SU-DHL-6 (cell line): ENCODE results near the gene KRT20.

Experiments used
- H2AFZ ChIP-seq: fragments of 200-600 bp; sonication (generic); 2 replicates; pipeline ENCODE4 v1.6.1; 2014; ENCODE audit warnings: low read depth, mild to moderate bottlenecking, moderate library complexity, mixed read lengths, antibody characterized with exemption, low read length; ENCODE audit not compliant: severe bottlenecking
- H3F3A ChIP-seq: fragments of 200-600 bp; shearing (Covaris generic); 2 replicates; pipeline ENCODE4 v1.6.0; 2016; ENCODE audit warnings: antibody characterized with exemption, mild to moderate bottlenecking; ENCODE audit not compliant: insufficient read depth
- H3K27ac ChIP-seq: fragments of 200-600 bp; sonication (generic); 2 replicates; pipeline ENCODE4 v1.5.1; 2016; ENCODE audit warnings: low read depth, mild to moderate bottlenecking, low read length, moderate library complexity, mixed read lengths
- H3K27me3 ChIP-seq: fragments of 200-600 bp; sonication (generic), shearing (Covaris generic); 2 replicates; pipeline ENCODE4 v1.6.0; 2014; ENCODE audit warnings: mild to moderate bottlenecking, low read length
- H3K36me3 ChIP-seq: fragments of 200-600 bp; sonication (generic); 2 replicates; pipeline ENCODE4 v1.6.1; 2014; ENCODE audit warnings: mild to moderate bottlenecking, low read length, mixed read lengths
- H3K4me2 ChIP-seq: fragments of 300-600, 200-600 bp; shearing (Covaris generic), sonication (generic); 2 replicates; pipeline ENCODE4 v1.6.0; 2014; ENCODE audit warnings: low read length, low read depth, mild to moderate bottlenecking; ENCODE audit not compliant: poor library complexity, severe bottlenecking
- H3K4me3 ChIP-seq: fragments of 200-600 bp; sonication (generic); 2 replicates; pipeline ENCODE4 v1.5.1; 2014; ENCODE audit warnings: antibody characterized with exemption, low read length, mild to moderate bottlenecking, mixed read lengths; ENCODE audit not compliant: insufficient read depth, poor library complexity, severe bottlenecking
- H3K79me2 ChIP-seq: fragments of 200-600 bp; sonication (generic); 2 replicates; pipeline ENCODE4 v1.6.1; 2014; ENCODE audit warnings: mild to moderate bottlenecking, low read length, moderate library complexity; ENCODE audit not compliant: insufficient read depth
- H3K9ac ChIP-seq: fragments of 200-600 bp; sonication (generic); 2 replicates; pipeline ENCODE4 v1.7.0; 2014; ENCODE audit warnings: mild to moderate bottlenecking, low read length
- H3K9me2 ChIP-seq: fragments of 200-600 bp; sonication (generic); replicated peaks from 2 replicates; pipeline ENCODE4 v1.6.1; 2014; ENCODE audit warnings: low read length; ENCODE audit not compliant: insufficient read depth
- H3K9me3 ChIP-seq: fragments of 200-600 bp; sonication (generic); 2 replicates; pipeline ENCODE4 v1.6.1; 2014; ENCODE audit warnings: low read length, mixed read lengths; ENCODE audit not compliant: insufficient read depth
- H4K20me1 ChIP-seq: fragments of 200-600 bp; sonication (generic); 2 replicates; pipeline ENCODE4 v1.6.1; 2014; ENCODE audit warnings: low read depth, mild to moderate bottlenecking, antibody characterized with exemption, low read length, moderate library complexity, mixed read lengths
- CTCF ChIP-seq: fragments of 200-600 bp; sonication (generic); IDR thresholded peaks from one replicate; pipeline ENCODE4 v1.5.1; 2017; ENCODE audit warnings: antibody characterized with exemption, mild to moderate bottlenecking, low read length, moderate library complexity; ENCODE audit not compliant: insufficient read depth, poor library complexity, severe bottlenecking
- EZH2phosphoT487 ChIP-seq: fragments of 200-600 bp; sonication (generic), shearing (Covaris generic); conservative IDR thresholded peaks from 2 replicates; pipeline ENCODE4 v1.6.1; 2018; ENCODE audit warnings: mild to moderate bottlenecking, antibody characterized with exemption, low read length, moderate library complexity, mixed read lengths

KRT20 gene

GRCh38 chr17:40848583-40849235, 36.3 kb downstream of the KRT20 start:
- no peak for TF ChIP-seq EZH2phosphoT487
- H2AFZ ChIP-seq: no peak overlapping the region
- no peaks in the 10 kb centered on the region for H4K20me1 ChIP-seq
- H3K4me2 ChIP-seq: no peak overlapping the region
- no peaks in the 10 kb centered on the region for H3K79me2 ChIP-seq
- H3K27ac ChIP-seq: no peak overlapping the region
- H3K9ac ChIP-seq: no peak overlapping the region
- H3K9me2 ChIP-seq: no peaks in the 10 kb centered on the region
- H3F3A ChIP-seq: no peaks in the 10 kb centered on the region
- no peak overlapping the region for H3K4me3 ChIP-seq
- no peaks in the 10 kb centered on the region for H3K9me3 ChIP-seq
- H3K36me3 ChIP-seq: no peaks in the 10 kb centered on the region
- no peaks in the 10 kb centered on the region for H3K27me3 ChIP-seq

- Histone ChIP-seq H4K20me1 (no peaks in the 10 kb centered on the region), H3K27me3 (no peaks in the 10 kb centered on the region), H3K9ac (no peak overlapping the region), H2AFZ (no peak overlapping the region), H3F3A (no peaks in the 10 kb centered on the region), H3K9me2 (no peaks in the 10 kb centered on the region), H3K36me3 (no peaks in the 10 kb centered on the region), H3K4me2 (no peak overlapping the region), H3K4me3 (no peak overlapping the region), H3K79me2 (no peaks in the 10 kb centered on the region), H3K9me3 (no peaks in the 10 kb centered on the region), H3K27ac (no peak overlapping the region)
- TF ChIP-seq EZH2phosphoT487 (no peak), CTCF (no peak)
These were observed 38.4 kb downstream of the KRT20 start for GRCh38 chr17:40846515-40847144.

GRCh38 chr17:40844671-40845107, 40.4 kb downstream of the KRT20 start:
- no peaks in the 10 kb centered on the region for H3K9me2 ChIP-seq
- H3K9ac ChIP-seq: no peak overlapping the region
- no peak overlapping the region for H3K4me2 ChIP-seq
- no peaks in the 10 kb centered on the region for H3K36me3 ChIP-seq
- no peak overlapping the region for H3K27ac ChIP-seq
- H3K79me2 ChIP-seq: no peaks in the 10 kb centered on the region
- TF ChIP-seq EZH2phosphoT487: no peak
- no peak for TF ChIP-seq CTCF
- no peak overlapping the region for H2AFZ ChIP-seq
- no peaks in the 10 kb centered on the region for H3K27me3 ChIP-seq
- no peaks in the 10 kb centered on the region for H4K20me1 ChIP-seq
- H3K9me3 ChIP-seq: no peaks in the 10 kb centered on the region
- no peaks in the 10 kb centered on the region for H3F3A ChIP-seq
- H3K4me3 ChIP-seq: no peak overlapping the region

- TF ChIP-seq EZH2phosphoT487: no peak
- no peak for TF ChIP-seq CTCF
- Histone ChIP-seq H3K9me3 (no peaks in the 10 kb centered on the region), H3K79me2 (no peaks in the 10 kb centered on the region), H3K36me3 (no peaks in the 10 kb centered on the region), H3K27ac (no peak overlapping the region), H3K4me3 (no peak overlapping the region), H3K9ac (no peak overlapping the region), H3F3A (no peaks in the 10 kb centered on the region), H3K4me2 (no peak overlapping the region), H2AFZ (no peak overlapping the region), H3K9me2 (no peaks in the 10 kb centered on the region), H3K27me3 (no peaks in the 10 kb centered on the region), H4K20me1 (no peaks in the 10 kb centered on the region)
These were observed 41.8 kb downstream of the KRT20 start for GRCh38 chr17:40843242-40843641.
